HG03175 (cell line): ENCODE data around the gene NDUFAF8.

Experiments
- ATAC-seq: cut with Tn5 transposase; IDR thresholded peaks from one replicate; pipeline ENCODE4 v1.9.1; 2021; ENCODE audit warnings: mild to moderate bottlenecking, moderate library complexity; ENCODE audit not compliant: unreplicated experiment

Gene NDUFAF8

DNA sequence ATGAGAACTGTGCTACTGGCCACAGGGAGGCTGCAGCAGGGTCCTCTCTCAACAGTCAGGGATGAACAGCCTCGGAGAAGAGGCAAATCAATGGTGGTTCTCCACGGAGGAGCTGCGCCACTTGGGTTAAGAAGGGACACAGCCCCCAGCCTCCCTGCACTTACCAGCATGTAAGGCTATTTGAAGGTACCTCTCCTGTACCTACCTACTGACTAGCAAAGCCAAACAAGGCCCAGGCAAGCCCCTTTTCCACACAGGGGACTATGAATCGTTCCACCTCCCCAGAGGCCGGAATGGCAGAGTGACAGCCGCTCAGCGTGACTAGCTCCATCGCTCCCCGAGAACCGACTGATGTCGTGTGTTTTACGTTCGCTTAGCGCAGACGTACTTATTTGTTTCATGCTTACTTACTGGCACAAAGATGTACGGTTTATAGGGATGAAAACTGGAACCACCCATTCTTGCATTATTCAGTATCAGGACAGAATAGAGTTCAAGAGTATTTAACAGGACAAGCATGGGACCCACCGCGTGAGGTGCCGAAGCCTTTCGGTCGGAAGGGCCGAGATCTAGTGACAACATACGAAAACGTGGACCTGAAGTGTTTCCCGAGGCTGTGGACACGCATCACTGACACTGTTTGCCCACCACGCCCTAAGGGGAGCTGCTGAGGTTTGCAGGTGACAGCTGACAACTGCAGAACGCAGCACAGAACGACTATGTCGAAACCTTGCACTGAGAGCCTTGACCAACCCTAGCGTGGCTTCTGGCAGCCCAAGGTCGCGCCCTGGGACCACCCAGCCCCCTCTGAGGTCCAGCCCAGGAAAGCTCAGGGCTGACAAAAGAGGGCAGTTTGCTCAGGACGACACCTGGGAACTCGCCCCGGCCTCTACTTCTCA is 1.3 kb upstream of the NDUFAF8 start:
- no peak for ATAC-seq

DNA sequence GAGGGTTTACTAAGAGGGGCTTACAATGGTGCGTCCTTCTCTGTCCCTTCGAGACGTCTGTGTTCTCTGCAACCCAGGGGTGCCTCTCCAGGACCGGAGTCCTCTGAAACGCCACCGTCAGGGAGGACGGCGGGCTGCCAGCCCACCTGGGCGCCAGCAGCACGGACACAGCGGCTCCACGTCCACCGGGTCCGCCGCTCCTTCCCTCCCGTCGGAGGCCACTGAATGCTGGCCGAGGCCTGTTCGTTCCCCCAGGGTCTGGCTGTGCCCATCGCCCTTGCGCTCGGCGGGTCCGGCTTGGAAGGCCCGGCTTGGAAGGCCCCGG is 666 bp upstream of the NDUFAF8 start:
- no peak for ATAC-seq

DNA sequence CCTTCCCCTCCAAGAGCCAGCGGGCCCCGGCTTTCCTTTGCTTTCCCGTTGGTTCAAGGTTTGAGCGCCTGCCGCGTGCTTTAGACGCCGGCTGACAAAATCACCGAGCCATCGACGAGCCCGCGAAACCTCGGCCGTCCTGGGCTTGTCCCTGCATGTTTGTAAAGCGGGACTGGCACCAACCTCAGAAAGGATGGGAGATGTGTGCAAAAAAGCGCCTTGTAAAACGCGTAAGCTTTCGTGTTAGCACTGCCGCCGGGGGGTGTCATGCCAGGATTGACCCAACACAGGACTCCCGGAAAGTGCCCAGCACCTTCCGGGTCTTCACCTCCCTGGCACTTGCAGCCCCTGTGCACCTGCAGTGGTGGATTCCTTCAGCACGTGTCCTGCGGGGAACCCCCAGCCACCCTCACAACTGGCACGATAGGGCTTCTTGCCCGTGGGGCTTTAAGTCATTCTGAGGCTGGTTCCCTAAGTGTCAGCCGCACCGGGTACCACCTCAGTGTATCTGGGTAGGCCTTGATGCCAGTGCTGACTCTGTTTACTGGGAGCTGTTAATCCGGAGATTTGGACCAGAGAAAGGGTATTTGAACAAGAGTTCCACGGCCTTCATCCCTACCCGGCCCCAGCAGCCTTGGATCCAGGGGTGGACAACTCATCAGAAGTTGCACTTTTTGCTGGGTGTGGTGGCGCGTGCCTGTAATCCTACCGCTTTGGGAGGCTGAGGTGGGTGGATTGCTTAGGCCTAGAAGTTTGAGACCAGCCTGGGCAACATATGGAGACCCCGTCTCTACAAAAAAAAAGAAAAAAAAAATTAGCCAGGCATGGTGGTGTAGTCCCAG is 817 bp downstream of the NDUFAF8 start:
- no peak for ATAC-seq

DNA sequence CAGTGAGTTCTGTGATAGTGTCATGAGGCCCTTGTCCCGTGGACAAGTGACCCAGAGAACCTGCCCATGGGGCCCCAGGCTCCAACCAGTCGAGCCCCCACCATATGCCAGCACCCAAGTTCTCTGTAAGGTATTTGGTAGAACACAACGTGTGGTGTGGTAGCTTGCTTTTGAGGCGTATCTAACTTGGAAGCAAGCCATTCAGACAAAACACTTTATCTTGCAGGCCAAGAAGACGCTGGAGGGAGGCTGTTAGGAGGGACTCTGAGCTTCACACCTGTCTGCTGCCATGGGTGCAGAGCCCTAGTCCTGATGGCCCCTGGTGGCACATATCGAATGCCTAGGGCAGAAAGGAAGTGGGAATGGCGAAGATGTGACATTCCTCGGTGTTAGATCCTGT is 1.6 kb downstream of the NDUFAF8 start:
- ATAC-seq: no peak

DNA sequence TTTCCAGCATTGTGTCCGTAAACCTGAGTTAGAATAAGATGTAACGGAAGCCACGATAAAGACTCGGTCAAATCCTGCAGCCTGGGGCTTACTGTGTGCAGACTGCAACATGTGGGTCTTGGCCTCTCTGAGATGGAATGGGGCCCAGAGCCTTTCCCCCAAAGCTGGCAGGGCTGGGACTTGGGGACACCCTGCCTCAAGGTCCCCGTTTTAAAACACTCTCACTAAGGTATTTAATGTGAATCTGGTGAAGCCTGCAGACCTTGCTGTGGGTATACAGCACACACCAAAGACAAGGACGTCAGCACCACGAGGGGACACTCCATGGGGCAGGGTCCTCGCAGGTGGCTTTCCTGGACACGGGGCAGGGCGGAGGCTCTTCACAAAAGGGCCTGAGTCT is 2.1 kb downstream of the NDUFAF8 start:
- ATAC-seq: no peak

DNA sequence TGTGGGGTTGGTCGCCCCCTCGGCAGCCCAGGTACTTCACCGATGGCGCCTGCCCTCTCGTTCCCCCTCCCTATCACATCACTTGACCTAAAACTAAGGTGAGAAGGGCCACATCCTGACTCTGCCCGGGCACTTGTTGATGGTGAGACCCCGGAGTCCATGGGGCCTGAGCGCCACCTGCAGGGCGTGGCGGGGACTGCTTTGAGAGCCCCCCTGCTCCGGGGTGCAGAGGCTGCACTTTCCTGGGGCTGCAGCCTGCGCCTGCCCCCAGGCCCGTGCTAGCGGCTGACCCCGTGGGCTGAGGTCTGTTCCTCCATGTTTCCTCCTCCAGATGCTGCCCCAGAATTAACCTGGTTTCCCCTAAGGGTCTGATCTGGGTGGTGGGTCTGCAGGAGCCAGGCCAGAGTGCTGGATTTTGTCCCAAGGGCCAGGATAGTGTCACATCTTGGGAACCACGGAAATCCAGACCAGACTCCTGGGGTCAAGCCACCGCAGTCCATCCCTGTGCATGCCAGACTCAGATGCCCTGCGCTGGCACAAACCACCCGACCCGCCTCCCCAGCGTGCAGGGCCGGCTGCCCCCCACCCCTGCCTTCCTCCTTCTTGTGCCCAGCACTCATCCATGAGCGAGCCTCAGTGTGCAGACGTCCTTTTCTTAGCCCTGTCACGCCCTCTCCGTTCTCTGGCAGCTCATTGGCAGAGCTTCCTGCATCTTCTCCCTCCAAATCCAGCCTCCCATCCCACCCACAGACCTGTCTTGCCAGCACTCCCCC is 2.7 kb downstream of the NDUFAF8 start:
- no peak for ATAC-seq

DNA sequence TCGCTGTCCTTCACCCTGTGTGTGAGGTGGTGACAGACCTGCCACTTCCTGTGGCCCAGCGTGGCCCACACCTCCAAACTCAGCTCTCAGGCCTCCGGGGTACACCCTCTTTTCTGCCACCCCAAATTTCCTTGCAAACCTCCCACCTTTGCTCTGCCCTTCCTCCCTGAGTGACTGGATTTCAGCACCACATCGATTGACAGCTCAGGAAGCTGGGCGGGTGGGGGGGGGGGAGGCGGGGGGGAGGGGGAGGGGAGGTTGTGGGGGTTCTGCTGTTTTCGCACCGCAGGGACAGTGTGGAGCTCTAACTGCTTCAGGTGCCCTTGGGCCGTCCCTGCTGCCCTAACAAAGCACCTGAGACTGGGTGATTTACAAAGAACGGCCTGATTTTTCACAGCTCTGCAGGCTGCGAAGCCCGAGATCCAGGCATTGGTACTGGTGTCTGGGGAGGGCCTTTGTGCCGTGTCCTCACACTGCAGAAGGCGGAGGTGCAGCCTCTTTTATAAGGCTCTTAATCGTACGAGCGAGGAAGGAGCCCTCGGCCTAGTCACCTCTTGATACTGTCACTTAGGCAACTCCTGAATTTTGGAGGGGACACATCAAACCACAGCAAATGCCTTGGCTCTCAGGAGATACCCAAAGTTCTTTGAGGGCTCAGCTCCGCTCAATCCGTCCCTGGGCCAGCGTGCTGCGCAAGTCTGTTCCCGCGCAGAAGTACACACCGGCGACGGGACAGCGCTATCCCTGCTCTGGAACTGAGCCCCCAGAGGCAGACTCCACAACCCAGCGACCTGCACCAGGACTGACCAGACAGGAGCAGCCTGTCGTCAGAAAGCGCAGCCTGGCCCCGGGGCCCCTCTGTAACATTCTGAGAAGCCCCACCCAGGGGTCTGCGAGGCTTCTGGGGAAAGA is 3.6 kb downstream of the NDUFAF8 start:
- no peak for ATAC-seq

DNA sequence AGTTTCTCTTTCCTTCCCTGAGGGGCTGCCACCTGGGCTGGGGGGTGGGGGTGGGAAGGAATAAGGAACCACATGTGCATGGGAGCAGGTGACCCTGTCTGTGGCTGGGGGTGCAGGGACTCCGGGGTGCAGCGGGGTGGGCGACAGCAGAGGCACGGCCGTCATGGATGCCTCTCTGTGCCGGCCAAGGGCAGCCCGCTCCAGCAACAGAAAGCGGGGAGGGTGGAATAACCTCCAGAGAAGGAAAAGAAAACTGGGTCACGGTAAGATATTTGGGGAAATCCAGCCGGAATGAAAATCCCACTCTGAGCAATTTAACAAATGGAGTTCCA is 4.2 kb downstream of the NDUFAF8 start:
- ATAC-seq: no peak

DNA sequence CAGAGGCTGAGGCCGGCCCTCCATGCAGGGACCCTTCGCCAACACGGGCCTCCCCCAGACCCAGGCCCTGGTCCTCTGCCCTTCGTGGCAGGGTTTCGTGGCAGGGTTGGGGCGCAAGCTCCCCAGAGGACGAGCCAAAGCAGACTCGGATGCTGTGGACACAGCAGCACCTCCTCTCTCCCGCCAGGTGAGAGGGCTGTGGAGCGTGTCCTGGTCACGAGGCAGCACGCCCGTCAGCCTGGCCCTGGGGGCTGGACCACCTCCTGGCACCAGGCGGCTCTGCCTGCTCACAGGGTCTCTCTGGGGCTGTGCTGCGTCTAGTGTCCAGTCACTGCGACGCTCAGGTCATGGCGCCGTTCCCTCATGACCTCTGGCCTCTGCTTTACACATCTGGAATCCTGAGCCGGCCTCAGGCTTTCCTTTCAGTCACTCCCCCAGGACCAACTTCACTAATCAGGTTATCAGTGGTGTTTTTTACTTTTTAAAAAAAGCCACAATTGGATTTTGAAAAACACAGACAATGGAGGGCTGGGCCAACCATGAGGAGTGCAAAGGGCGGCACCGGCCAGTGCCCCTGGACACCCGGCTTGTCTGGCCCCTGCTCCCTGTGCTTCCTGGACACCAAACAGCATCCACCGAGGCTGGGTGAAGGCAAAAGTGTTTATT is 5.4 kb downstream of the NDUFAF8 start:
- ATAC-seq: no peak

DNA sequence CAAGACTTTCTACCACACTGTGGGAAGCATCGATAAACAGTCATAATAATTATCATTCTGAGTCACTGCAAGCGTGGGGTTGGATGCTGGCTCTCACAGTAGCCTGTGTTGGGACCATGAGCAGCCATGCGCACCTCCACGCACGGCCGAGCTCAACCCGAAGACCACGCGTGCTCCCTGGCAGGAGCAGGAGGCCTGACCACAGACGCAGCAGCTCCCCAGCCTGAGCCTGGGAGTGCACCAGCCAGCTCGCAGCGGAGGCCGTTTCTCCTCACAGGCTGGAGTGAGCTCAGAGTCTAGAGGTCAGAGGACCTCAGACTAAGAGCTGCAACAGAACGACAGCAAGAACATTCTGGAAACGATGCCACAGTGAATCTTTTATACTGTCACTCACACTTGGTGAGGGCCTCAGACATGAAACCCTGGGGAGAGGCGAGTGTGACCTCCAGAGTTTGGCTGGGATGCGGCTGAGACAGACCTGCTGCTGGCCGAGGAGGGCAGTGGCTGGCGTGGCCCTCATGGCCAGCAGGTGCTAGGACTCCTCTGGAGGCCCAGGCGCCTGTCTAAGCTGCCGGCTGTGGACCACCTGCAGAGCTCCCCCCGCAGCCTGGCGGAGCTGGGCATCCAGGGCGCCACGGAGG is 6.0 kb downstream of the NDUFAF8 start:
- ATAC-seq: peak; percentile 51

DNA sequence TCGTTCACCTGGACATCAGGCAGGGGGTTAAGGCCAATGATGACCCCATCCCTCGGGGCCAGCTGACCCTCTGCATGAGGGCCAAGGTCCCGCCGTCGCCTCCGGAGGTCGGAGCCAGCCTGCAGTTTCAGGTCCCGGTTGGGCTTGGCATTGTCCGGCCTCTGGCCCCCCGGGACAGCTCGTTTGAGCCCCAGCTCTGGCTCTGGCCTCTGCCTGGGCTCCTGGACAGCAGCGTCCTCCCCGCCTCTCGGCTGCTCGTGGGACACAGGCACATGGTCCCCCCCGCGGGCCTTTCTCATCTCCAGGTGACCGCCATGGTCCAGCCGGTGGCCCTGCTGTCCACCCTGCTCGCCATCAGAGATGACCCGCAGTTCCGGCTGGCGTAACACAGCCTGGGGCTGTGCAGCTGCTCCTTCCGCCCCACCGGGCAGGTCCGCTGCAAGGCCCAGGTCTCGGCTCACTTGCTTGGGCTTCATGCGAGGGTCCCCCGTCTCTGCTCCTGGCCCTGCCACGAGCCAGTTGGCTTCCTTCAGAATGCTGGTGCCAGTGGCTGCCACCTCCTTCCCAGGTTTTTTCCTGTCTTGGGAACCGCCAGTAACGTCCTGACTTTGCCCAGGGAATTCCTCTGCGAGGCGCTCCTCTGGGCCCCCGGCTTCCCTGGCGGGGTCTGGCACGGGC is 6.7 kb downstream of the NDUFAF8 start:
- no peak for ATAC-seq

DNA sequence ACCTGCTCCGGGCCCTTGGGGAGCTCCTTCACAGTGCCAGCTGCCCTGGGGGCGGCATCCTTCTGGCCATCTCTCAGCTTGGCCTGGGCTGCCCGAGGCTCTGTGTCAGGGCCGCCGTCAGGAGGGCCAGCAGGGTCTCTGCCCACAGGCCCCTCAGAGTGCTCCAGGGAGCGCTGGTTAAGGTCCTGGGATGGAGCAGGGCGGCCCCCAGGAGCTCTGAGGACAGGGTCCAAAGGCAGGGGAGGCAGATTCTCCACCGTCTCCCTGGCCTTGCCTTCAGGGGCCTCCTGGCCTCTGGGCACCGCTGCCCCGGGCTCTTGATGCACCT is 7.2 kb downstream of the NDUFAF8 start:
- no peak for ATAC-seq

DNA sequence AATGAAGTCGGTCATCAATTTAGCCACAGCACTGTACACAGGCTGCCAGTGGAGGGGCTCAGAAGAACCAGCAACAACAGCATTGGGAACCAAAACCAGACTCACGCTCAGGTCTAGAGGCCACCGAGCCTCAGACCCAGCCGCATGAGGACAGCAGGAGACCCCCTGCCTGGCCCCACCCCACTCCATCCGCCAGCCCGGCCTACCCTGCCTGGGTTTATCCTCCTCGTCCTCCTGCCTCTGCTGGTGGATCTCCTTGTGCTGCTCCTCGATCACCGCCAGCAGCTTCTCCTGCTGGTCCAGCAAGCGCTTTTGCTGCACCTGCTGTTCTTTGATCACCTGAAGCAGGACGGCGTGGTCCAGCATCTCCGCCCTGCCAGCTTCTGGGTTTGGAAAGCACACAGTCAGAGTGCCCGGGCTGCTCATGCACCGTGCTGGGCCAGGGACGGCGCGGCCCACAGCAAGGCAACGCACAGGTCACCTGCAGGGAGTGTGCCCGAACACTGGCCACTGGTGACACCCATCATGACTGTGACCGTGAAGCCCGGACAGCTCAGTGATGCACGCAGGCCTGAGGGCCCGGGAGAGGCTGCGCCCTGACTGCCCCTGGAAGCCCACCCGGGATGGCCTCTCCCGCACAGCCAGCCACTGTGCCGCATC is 7.7 kb downstream of the NDUFAF8 start:
- no peak for ATAC-seq

DNA sequence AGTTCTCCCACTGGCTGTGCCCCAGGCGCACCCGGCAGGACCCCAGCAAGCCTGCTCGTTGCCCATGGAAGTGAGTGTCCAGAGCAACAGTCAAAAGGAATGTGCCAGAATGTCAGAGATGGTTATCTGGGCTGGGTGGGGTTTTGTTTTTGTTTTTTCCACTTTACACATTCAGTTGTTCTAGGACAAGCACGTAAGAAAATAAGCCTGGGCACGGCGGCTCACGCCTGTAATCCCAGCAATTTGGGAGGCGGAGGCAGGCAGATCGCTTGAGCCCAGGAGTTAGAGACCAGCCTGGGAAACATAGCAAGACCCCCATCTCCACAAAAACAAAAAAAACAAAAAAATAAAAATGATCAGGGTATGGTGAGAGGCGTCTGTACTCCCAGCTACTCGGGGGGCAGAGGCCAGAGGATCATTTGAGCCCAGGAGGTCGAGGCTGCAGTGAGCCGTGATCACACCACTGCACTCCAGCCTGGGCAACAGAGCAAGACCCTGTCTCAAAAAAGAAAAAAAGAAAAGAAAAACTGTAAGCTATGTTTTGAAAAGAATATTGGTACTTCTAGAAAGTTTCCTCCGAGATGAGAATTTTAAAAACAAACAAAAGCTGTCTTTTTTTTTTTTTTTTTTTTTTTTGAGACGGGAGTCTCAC is 8.3 kb downstream of the NDUFAF8 start:
- ATAC-seq: no peak

DNA sequence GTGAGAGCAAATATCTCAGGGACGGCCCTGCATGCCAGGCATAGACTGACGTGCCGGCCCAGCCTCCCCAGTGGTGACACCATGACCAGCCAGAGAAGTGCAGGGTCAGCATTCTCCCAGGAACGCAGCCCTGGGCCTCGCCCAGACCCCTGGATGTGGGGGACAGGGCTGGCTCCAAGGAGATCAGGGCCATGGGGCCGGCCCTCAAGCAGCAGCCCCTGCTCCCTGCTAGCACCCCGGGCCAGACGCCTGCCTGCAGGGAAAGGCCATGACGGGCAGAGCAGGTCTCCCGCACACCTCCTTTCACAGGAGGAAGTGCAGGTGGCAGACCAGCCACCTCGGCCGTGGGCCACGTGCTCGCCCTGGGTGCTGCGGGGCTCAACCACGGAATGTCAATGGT is 9.5 kb downstream of the NDUFAF8 start:
- ATAC-seq: no peak

DNA sequence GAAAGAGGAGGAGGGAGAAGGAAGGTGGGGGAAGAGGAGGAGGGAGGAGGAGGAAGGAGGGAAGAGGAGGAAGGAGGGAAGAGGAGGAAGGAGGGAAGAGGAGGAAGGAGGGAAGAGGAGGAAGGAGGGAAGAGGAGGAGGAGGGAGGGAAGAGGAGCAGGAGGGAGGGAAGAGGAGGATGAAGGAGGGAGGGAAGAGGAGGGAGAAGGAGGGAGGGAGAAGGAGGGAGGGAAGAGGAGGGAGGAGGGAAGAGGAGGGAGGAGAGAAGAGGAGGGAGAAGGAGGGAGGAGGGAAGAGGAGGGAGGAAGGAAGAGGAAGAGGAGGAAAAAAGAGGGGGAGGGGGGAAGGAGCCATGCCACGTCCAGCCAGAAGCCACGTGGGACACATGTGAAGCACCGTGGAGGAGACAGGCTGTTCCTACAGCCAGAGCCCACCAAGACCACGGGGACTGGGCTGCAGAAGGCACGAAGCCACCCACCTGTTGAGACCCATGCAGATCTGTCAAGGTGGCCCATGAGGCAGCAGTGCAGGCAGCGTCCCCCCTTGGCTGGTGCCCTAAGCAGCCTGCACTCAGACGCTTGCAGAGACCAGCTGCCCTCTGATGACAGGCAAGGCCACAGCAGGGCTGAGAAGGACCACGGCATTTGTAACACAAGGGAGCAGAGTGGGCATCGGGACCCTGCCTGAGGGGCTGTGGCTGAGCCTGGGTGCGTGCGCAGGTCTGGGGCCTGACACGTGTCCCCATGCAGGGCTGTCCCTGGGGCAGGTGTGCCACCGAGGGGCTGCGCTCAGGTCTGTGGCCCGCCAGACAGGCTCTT is 10.3 kb downstream of the NDUFAF8 start:
- no peak for ATAC-seq
